Measurements from ENCODE around the gene ZNF543. TPM values are rescaled to one million over a fixed set of nuclear protein-coding genes. Genes with fewer than 3 reads are reported as not detected.
A peak's percentile ranks its signal among the peaks of the same experiment; 100 is the strongest.

ZNF543 gene
- total and polyA plus RNA-seq, 9 of the 15 experiments (the other 6 are each of a cell fraction or from before 2014, with no cell fraction given) = 0.14 to 5.5 (median 2.4) TPM

DNA sequence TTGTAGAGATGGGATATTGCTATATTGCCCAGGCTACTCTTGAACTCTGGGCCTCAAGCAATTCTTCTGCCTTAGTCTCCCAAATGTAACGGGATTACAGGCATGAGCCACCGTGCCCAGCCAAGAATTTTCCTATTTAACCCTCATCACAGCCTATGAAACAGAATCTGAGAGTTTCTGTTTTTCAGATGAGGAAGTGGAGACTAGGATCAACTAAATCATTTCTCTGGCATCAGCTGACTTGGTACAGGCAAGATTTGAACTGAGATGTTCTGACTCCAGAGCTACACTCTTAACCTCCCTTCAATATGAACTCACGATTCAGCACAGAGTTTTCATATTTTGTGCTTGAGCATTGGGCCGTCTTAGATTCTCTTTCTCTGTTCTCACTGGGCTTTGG lies 31.9 kb upstream of the ZNF543 start (continued):
- TF ChIP-seq CXXC5 (CRISPR knock-in tag; IDR thresholded peaks at IDR 0.05) (no peak), MBD2 (IDR thresholded peaks at IDR 0.05; ENCODE audit: borderline replicate concordance, low read depth) (no peak), PCBP2 (IDR thresholded peaks at IDR 0.05; ENCODE audit: low read depth, low read length, poor library complexity, severe bottlenecking) (no peak)

DNA sequence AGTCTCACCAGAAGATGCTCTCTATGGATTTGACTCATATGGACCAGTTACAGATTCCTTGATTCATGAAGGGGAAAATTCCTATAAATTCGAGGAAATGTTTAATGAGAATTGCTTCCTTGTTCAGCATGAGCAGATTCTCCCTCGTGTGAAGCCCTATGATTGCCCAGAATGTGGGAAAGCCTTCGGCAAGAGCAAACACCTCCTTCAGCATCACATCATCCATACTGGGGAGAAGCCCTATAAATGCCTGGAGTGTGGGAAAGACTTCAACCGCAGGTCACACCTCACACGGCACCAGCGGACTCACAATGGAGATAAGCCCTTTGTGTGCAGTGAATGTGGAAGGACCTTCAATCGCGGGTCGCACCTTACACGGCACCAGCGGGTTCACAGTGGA lies 29.3 kb upstream of the ZNF543 start:
- no peaks in the 10 kb centered on the region for H3K9me1 ChIP-seq (ENCODE audit: control insufficient read depth, insufficient read depth, low read length)
- ChIA-PET POLR2A (interaction anchor here (0.8 kb wide), 1 partner anchor 33 kb away, joined by 4 read pairs; no protein-coding TSS in a partner anchor), CTCF (ENCODE audit: low intra/inter-chr PET ratio) (no interaction called here)
- intact Hi-C loops (cut with micrococcal nuclease) = no loop called here
- peaks cover 91% of the 10 kb centered on the region for H3K36me3 ChIP-seq (ENCODE audit: control insufficient read depth, insufficient read depth, low read length)
- no peaks in the 10 kb centered on the region for H3K27me3 ChIP-seq (ENCODE audit: control insufficient read depth in 2 of 2, insufficient read depth in 2 of 2, low read length in 2 of 2)
- H3K4me1 ChIP-seq (replicated peaks in 1 of 2; ENCODE audit: control insufficient read depth in 2 of 2, insufficient read depth in 2 of 2, low read length in 2 of 2) = no peaks in the 10 kb centered on the region
- in situ Hi-C loops (cut with MboI) = no loop called here
- WGBS (ENCODE audit: insufficient coverage, low coverage, missing lambda C conversion rate) = 94% methylated on average over 11 of the region's 11 CpGs
- TF ChIP-seq, protein P1, sequence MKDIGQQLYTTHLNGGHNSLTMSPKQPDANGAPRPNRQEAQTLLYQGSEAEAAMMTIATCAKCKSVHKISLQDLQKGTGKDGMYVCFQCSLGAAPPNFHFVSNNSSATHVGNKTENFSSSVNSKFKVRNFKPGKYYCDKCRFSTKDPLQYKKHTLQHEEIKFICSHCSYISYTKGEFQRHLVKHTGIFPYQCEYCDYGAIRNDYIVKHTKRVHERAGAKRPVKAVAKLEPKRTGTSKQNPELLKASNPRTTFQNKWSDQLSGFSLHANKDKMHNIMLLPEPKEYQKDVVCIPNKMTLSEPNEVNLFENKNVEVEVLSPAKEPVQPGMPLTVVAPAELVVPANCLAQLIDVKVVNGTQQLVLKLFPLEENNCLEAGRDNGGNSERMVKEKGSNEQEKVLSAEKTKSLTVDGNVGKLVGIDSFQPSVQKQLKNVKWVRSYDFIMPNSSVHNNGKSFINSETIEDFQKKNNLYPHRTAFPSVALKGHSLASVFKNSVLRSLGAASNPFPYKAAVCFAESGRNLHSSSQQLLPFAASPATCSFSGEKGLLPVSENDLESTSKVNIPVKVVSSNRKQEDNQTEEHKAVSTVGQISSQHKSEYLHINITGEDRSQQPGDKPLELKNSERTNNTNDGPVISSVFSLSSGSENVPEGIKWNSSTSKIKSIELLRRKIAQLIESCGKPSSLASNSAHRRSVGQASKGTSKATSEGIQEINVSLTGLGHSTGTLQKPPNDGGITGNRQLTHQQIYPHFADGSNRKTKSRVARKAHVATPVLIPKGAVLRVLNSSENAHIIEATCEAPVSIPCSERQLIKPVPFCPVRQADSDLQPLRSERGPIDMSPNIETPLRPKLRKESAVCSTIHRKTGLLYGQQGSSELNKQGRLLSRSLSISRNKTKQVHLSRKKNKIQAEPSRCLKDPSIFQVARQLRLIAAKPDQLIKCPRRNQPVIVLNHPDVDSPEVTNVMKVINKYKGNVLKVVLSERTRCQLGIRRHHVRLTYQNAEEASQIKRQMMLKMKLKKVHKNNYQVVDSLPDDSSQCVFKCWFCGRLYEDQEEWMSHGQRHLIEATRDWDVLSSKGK (CRISPR knock-in tag; IDR thresholded peaks at IDR 0.05) = no peak
- TF ChIP-seq ZNF75A (CRISPR knock-in tag; IDR thresholded peaks at IDR 0.05) = peak; percentile 89
- no peak overlapping the region for H2AFZ ChIP-seq (ENCODE audit: low read depth, low read length)
- H3K9ac ChIP-seq (ENCODE audit: insufficient read depth in 1 of 2, low read depth in 2 of 2, low read length in 2 of 2) = no peak overlapping the region
- no peak overlapping the region for H3K27ac ChIP-seq (ENCODE audit: extremely low read depth, low read depth, low read length)
- H3K9me3 ChIP-seq (replicated peaks; ENCODE audit: control insufficient read depth, insufficient read depth, low read depth, low read length) = peaks cover 5% of the 10 kb centered on the region; the same call in 1 of the 2 replicates
- BruUV-seq (replicated peaks) = no TSS peak
- no peak overlapping the region for H3K4me2 ChIP-seq (ENCODE audit: insufficient read depth, low read length)
- FAIRE-seq (no peak), DNase-seq (ENCODE audit: extremely low read depth in 1 of 4, low spot score in 3 of 4) (no peak), ATAC-seq (no peak)
- peaks cover 82% of the 10 kb centered on the region for H3K79me2 ChIP-seq (ENCODE audit: control insufficient read depth, insufficient read depth, low read length)
- H4K20me1 ChIP-seq (replicated peaks; ENCODE audit: control insufficient read depth, insufficient read depth, low read length) = no peaks in the 10 kb centered on the region
- H3K4me3 ChIP-seq = no peak overlapping the region
